GM12878 (cell line): ENCODE results near the gene ADRA2C. TPM values are rescaled to one million over a fixed set of nuclear protein-coding genes. Genes with fewer than 3 reads are reported as not detected.

ENCODE experiments used
- ATAC-seq: fragments of 200-7000 bp; cut with Tn5 transposase; 3 replicates; pipeline ENCODE4 v1.9.1; 2020; ENCODE audit warnings: mild to moderate bottlenecking, moderate library complexity
- BruUV-seq: library from RNA; stranded (reverse); fragments of 400-500 nt; replicated peaks from 2 replicates; lab custom pipeline; 2021; lab: Mats Ljungman, UMichigan
- CTCF ChIA-PET: fragments of 300-600 bp; sonication (Branson Sonifier 250); formaldehyde crosslinking; extraction: SDS; loops from one replicate; lab custom pipeline; 2021; ENCODE audit warnings: inconsistent platforms; lab: Yijun Ruan, JAX
- POLR2A ChIA-PET: fragments of 350-600 bp; formaldehyde crosslinking; extraction: SDS; loops from one replicate; lab custom pipeline; 2021; ENCODE audit warnings: inconsistent platforms; lab: Charles Lee
- RAD21 ChIA-PET: fragments of 300-600 bp; sonication (Branson Sonifier 250); formaldehyde crosslinking; loops from one replicate; lab custom pipeline; 2023; ENCODE audit warnings: antibody characterized with exemption; ENCODE audit not compliant: unreplicated experiment; lab: Charles Lee
- SMC1A ChIA-PET: fragments of 300-600 bp; sonication (Branson Sonifier 250); formaldehyde crosslinking; loops from one replicate; lab custom pipeline; 2023; ENCODE audit not compliant: unreplicated experiment, uncharacterized antibody; lab: Charles Lee
- DNase-seq: peaks from one replicate; pipeline ENCODE4 v3.0.0-alpha.2; 2011; ENCODE audit warnings: low read depth, low spot score
- FAIRE-seq: peaks from 3 replicates; lab custom pipeline; 2011; peaks lifted over from hg19 to GRCh38; lab: Jason Lieb, UNC
- H2AFZ ChIP-seq: 2 replicates; pipeline ENCODE4 v1.6.0; 2011; ENCODE audit warnings: low read depth, low read length, control low read depth; ENCODE audit not compliant: control insufficient read depth
- H3K27ac ChIP-seq: 2 replicates; pipeline ENCODE4 v1.5.1; 2011; ENCODE audit warnings: control low read depth; ENCODE audit not compliant: control insufficient read depth, insufficient read depth
- H3K27me3 ChIP-seq, 2 experiments: replicated peaks in 1 of 2; 2 replicates each; pipeline versions ENCODE4 v1.6.0 to v1.6.1; 2011; ENCODE audit warnings: low read length in 1 of 2; ENCODE audit not compliant: control insufficient read depth in 2 of 2, insufficient read depth in 2 of 2
- H3K36me3 ChIP-seq, 2 experiments: 2 replicates each; pipeline ENCODE4 v1.5.1; 2011; ENCODE audit warnings: low read length in 1 of 2; ENCODE audit not compliant: control insufficient read depth in 2 of 2, insufficient read depth in 2 of 2
- H3K4me1 ChIP-seq: 2 replicates; pipeline ENCODE4 v1.6.1; 2011; ENCODE audit warnings: mild to moderate bottlenecking, low read length, moderate library complexity, mixed read lengths; ENCODE audit not compliant: control insufficient read depth, insufficient read depth
- H3K4me2 ChIP-seq: 2 replicates; pipeline ENCODE4 v1.6.0; 2011; ENCODE audit warnings: control low read depth; ENCODE audit not compliant: control insufficient read depth, insufficient read depth
- H3K4me3 ChIP-seq: fragments of 200-600 bp; sonication (generic); 2 replicates; pipeline ENCODE4 v1.5.1; 2016
- H3K79me2 ChIP-seq: 2 replicates; pipeline ENCODE4 v1.6.0; 2011; ENCODE audit warnings: low read length; ENCODE audit not compliant: control insufficient read depth, insufficient read depth
- H3K9ac ChIP-seq: 2 replicates; pipeline ENCODE4 v1.8.0; 2011; ENCODE audit warnings: low read length, control low read depth, mixed read lengths; ENCODE audit not compliant: control insufficient read depth, insufficient read depth
- H3K9me3 ChIP-seq: replicated peaks from 3 replicates; pipeline ENCODE4 v1.5.1; 2011; ENCODE audit warnings: mild to moderate bottlenecking, low read length; ENCODE audit not compliant: control insufficient read depth, insufficient read depth
- H4K20me1 ChIP-seq: 2 replicates; pipeline ENCODE4 v1.6.0; 2011; ENCODE audit not compliant: control insufficient read depth, insufficient read depth
- BHLHE40 ChIP-seq, 2 experiments: fragments of 450-650 bp in 1 of 2; IDR thresholded peaks; 2 replicates each; pipeline ENCODE4 v1.6.1; 2011 to 2017; ENCODE audit warnings: low read depth in 2 of 2, borderline replicate concordance in 1 of 2, improper control_type of control experiment in 1 of 2, low read length in 1 of 2, mild to moderate bottlenecking in 1 of 2
- HDAC2 ChIP-seq: fragments of 200-600 bp; sonication (generic); IDR thresholded peaks from 2 replicates; pipeline ENCODE4 v1.6.1; 2017
- KDM1A ChIP-seq: fragments of 200-600 bp; sonication (generic); IDR thresholded peaks from 2 replicates; pipeline ENCODE4 v1.6.1; 2016; ENCODE audit warnings: borderline replicate concordance
- NR2C2 ChIP-seq: IDR thresholded peaks from 2 replicates; pipeline ENCODE4 v1.6.1; 2011; ENCODE audit warnings: borderline replicate concordance, low read depth; ENCODE audit not compliant: control insufficient read depth, insufficient read length
- SIX5 ChIP-seq: IDR thresholded peaks from 2 replicates; pipeline ENCODE4 v1.6.1; 2011; ENCODE audit warnings: mild to moderate bottlenecking, low read depth, low read length, moderate library complexity; ENCODE audit not compliant: severe bottlenecking
- SPI1 ChIP-seq: IDR thresholded peaks from 2 replicates; pipeline ENCODE4 v1.6.1; 2011; ENCODE audit warnings: low read depth, mild to moderate bottlenecking, low read length, moderate library complexity, borderline replicate concordance; ENCODE audit not compliant: insufficient read depth
- TCF7 ChIP-seq: IDR thresholded peaks from 2 replicates; pipeline ENCODE4 v1.6.1; 2014; ENCODE audit warnings: antibody characterized with exemption, borderline replicate concordance
- ZBED1 ChIP-seq: IDR thresholded peaks from 2 replicates; pipeline ENCODE4 v1.6.1; 2016; ENCODE audit warnings: borderline replicate concordance
- ZBTB11 ChIP-seq: fragments of 450-650 bp; formaldehyde crosslinking; IDR thresholded peaks from 2 replicates; pipeline ENCODE4 v1.5.0; 2022; ENCODE audit warnings: mild to moderate bottlenecking, missing genetic modification characterization
- WGBS: methylation state at CpG from one replicate; pipeline ENCODE4 v1.1.6; 2016; ENCODE audit warnings: low lambda C conversion rate; ENCODE audit not compliant: insufficient replicate concordance, insufficient coverage; ENCODE audit errors: missing lambda C conversion rate; 5-methylcytosine and 5-hydroxymethylcytosine counted together
- in situ Hi-C: fragments of 300-500 bp; cut with MboI; formaldehyde crosslinking; loops from 9 replicates; pipeline ENCODE4 v1.14.3; 2018; ENCODE audit warnings: mixed read lengths
- intact Hi-C: fragments of 100-400 bp; cut with micrococcal nuclease; formaldehyde crosslinking; loops from one replicate; pipeline ENCODE4 v1.14.2; 2022; ENCODE audit not compliant: unreplicated experiment
- polyA plus RNA-seq, 11 experiments: library from polyadenylated mRNA; depleted of rRNA in 4 of 11; unstranded in 6 of 11; stranded (reverse) in 5 of 11; fragments of >200 nt; fragmentation: Nextera tagmentation in 4 of 11; fragmentation: Illumina TruSeq in 1 of 11; extraction: Ambion mirVana in 4 of 11; extraction: Trizol in 1 of 11; gene quantifications; 1 replicate in 1 of 11; 2 replicates in 10 of 11; pipeline versions ENCODE4 v1.2.1 to v1.2.3, GENCODE V29; 2011 to 2016; ENCODE audit warnings: inconsistent platforms in 2 of 11, missing spikeins in 2 of 11, low read depth in 1 of 11
- total RNA-seq, 4 experiments: library from RNA; depleted of rRNA in 3 of 4; stranded (reverse); fragments of >200 nt in 3 of 4; fragmentation: Illumina TruSeq in 1 of 4; extraction: Trizol in 1 of 4; gene quantifications; 2 replicates each; pipeline versions ENCODE4 v1.2.1 to v1.2.3, GENCODE V29; 2013 to 2021
- TF ChIP-seq, protein P1 (sequence below): fragments of 450-650 bp; IDR thresholded peaks from 2 replicates; pipeline ENCODE4 v1.6.1; 2017; ENCODE audit warnings: mild to moderate bottlenecking, moderate library complexity
- TF ChIP-seq, protein P2 (sequence below): fragments of 450-650 bp; IDR thresholded peaks from 2 replicates; pipeline ENCODE4 v1.6.1; 2016; ENCODE audit warnings: mild to moderate bottlenecking, moderate library complexity, borderline replicate concordance

The ADRA2C gene
- total and polyA plus RNA-seq, 10 of the 15 experiments (the other 5 are each of a cell fraction or from before 2014, with no cell fraction given): 0.15 TPM; not detected in 9

- BruUV-seq: no TSS peak
- no peak for TF ChIP-seq TCF7
- TF ChIP-seq KDM1A: no peak
- no peak for TF ChIP-seq SIX5
- no peak for TF ChIP-seq ZBTB11 (CRISPR knock-in tag)
- no peak for TF ChIP-seq BHLHE40 (IDR thresholded peaks at IDR 0.05; ENCODE audit: borderline replicate concordance in 1 of 2, low read depth in 2 of 2, low read length in 1 of 2)
- TF ChIP-seq, protein P1, sequence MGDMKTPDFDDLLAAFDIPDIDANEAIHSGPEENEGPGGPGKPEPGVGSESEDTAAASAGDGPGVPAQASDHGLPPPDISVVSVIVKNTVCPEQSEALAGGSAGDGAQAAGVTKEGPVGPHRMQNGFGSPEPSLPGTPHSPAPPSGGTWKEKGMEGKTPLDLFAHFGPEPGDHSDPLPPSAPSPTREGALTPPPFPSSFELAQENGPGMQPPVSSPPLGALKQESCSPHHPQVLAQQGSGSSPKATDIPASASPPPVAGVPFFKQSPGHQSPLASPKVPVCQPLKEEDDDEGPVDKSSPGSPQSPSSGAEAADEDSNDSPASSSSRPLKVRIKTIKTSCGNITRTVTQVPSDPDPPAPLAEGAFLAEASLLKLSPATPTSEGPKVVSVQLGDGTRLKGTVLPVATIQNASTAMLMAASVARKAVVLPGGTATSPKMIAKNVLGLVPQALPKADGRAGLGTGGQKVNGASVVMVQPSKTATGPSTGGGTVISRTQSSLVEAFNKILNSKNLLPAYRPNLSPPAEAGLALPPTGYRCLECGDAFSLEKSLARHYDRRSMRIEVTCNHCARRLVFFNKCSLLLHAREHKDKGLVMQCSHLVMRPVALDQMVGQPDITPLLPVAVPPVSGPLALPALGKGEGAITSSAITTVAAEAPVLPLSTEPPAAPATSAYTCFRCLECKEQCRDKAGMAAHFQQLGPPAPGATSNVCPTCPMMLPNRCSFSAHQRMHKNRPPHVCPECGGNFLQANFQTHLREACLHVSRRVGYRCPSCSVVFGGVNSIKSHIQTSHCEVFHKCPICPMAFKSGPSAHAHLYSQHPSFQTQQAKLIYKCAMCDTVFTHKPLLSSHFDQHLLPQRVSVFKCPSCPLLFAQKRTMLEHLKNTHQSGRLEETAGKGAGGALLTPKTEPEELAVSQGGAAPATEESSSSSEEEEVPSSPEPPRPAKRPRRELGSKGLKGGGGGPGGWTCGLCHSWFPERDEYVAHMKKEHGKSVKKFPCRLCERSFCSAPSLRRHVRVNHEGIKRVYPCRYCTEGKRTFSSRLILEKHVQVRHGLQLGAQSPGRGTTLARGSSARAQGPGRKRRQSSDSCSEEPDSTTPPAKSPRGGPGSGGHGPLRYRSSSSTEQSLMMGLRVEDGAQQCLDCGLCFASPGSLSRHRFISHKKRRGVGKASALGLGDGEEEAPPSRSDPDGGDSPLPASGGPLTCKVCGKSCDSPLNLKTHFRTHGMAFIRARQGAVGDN: no peak
- no peak for TF ChIP-seq ZBED1
- no peak for TF ChIP-seq NR2C2
- no peak for TF ChIP-seq SPI1
- no peak for TF ChIP-seq HDAC2
- TF ChIP-seq, protein P2, sequence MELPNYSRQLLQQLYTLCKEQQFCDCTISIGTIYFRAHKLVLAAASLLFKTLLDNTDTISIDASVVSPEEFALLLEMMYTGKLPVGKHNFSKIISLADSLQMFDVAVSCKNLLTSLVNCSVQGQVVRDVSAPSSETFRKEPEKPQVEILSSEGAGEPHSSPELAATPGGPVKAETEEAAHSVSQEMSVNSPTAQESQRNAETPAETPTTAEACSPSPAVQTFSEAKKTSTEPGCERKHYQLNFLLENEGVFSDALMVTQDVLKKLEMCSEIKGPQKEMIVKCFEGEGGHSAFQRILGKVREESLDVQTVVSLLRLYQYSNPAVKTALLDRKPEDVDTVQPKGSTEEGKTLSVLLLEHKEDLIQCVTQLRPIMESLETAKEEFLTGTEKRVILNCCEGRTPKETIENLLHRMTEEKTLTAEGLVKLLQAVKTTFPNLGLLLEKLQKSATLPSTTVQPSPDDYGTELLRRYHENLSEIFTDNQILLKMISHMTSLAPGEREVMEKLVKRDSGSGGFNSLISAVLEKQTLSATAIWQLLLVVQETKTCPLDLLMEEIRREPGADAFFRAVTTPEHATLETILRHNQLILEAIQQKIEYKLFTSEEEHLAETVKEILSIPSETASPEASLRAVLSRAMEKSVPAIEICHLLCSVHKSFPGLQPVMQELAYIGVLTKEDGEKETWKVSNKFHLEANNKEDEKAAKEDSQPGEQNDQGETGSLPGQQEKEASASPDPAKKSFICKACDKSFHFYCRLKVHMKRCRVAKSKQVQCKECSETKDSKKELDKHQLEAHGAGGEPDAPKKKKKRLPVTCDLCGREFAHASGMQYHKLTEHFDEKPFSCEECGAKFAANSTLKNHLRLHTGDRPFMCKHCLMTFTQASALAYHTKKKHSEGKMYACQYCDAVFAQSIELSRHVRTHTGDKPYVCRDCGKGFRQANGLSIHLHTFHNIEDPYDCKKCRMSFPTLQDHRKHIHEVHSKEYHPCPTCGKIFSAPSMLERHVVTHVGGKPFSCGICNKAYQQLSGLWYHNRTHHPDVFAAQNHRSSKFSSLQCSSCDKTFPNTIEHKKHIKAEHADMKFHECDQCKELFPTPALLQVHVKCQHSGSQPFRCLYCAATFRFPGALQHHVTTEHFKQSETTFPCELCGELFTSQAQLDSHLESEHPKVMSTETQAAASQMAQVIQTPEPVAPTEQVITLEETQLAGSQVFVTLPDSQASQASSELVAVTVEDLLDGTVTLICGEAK: no peak
- no peaks in the 10 kb centered on the region; a peak in 2 of 4 replicates for H3K27me3 ChIP-seq
- ChIA-PET RAD21 (no interaction called here), SMC1A (no interaction called here), POLR2A (no interaction called here), CTCF (interaction anchor here (0.6 kb wide), 1 partner anchor 159 kb away, joined by 3 read pairs; no protein-coding TSS in a partner anchor)
- WGBS: 6% methylated on average over 6 of the region's 6 CpGs
- H3K36me3 ChIP-seq: no peaks in the 10 kb centered on the region
- no peak overlapping the region for H3K4me2 ChIP-seq
- H2AFZ ChIP-seq: no peak overlapping the region
- no peak overlapping the region for H3K27ac ChIP-seq
- intact Hi-C loops (no loop called here), in situ Hi-C loops (no loop called here)
- no peaks in the 10 kb centered on the region for H3K4me1 ChIP-seq
- FAIRE-seq (no peak), DNase-seq (no peak), ATAC-seq (no peak)
- no peaks in the 10 kb centered on the region for H3K79me2 ChIP-seq
- no peak overlapping the region for H3K9ac ChIP-seq
- H4K20me1 ChIP-seq: no peaks in the 10 kb centered on the region
- no peaks in the 10 kb centered on the region; the same call in 2 of the 3 replicates for H3K9me3 ChIP-seq
- H3K4me3 ChIP-seq: no peak overlapping the region
These were observed 44.6 kb upstream of the ADRA2C start for GRCh38 chr4:3721627-3722026.
